GM18858 (cell line): ENCODE data around the gene METTL22.

Experiments used
- ATAC-seq: cut with Tn5 transposase; IDR thresholded peaks from one replicate; pipeline ENCODE4 v1.9.1; 2021; ENCODE audit not compliant: unreplicated experiment

The METTL22 gene

GRCh38 chr16:8621572-8622314 lies at the start of gene METTL22:
Gene METTL22, plus strand, starts transcription at chr16:8621698. Its CDS starts 3,968 bp downstream, at chr16:8625666.
- peak; percentile 85 for ATAC-seq

GRCh38 chr16:8572063-8572918 lies 49.2 kb upstream of the METTL22 start:
- ATAC-seq, result no peak

- ATAC-seq, result no peak
Measured at GRCh38 chr16:8572919-8573724, 48.4 kb upstream of the METTL22 start.

- no peak for ATAC-seq
Measured at GRCh38 chr16:8575399-8575798, 46.1 kb upstream of the METTL22 start.

- no peak for ATAC-seq
Measured at GRCh38 chr16:8576141-8577004, 45.1 kb upstream of the METTL22 start.

GRCh38 chr16:8577678-8578304 lies 43.7 kb upstream of the METTL22 start:
- ATAC-seq, result no peak

- ATAC-seq, result no peak
Measured at GRCh38 chr16:8579559-8579958, 41.9 kb upstream of the METTL22 start.

- ATAC-seq, result no peak
Measured at GRCh38 chr16:8581831-8582580, 39.5 kb upstream of the METTL22 start.

GRCh38 chr16:8583199-8583598 lies 38.3 kb upstream of the METTL22 start:
- no peak for ATAC-seq

GRCh38 chr16:8583732-8584131 lies 37.8 kb upstream of the METTL22 start:
- no peak for ATAC-seq

- ATAC-seq, result no peak
Measured at GRCh38 chr16:8585041-8585440, 36.5 kb upstream of the METTL22 start.

- no peak for ATAC-seq
Measured at GRCh38 chr16:8585857-8586256, 35.6 kb upstream of the METTL22 start.

- ATAC-seq, result no peak
Measured at GRCh38 chr16:8587065-8587464, 34.4 kb upstream of the METTL22 start.

GRCh38 chr16:8588682-8589056 lies 32.8 kb upstream of the METTL22 start:
- ATAC-seq, result no peak

GRCh38 chr16:8589057-8589899 lies 32.2 kb upstream of the METTL22 start:
- no peak for ATAC-seq

- no peak for ATAC-seq
Measured at GRCh38 chr16:8589900-8590688, 31.4 kb upstream of the METTL22 start, which contains the start of gene TMEM114. Gene TMEM114, minus strand, starts transcription at chr16:8590511. Its CDS starts 673 bp downstream, at chr16:8589838.

GRCh38 chr16:8590811-8591210 lies 30.7 kb upstream of the METTL22 start:
- no peak for ATAC-seq
